ENCODE measurements around the gene SULT2A1.
"Not testable (repeated sequence)": the region's sequence is repeated elsewhere in the genome, so short reads cannot be mapped to it uniquely, and the experiment has no call there.

The SULT2A1 gene

GRCh38 chr19:47885067-47885463, 1.1 kb downstream of the SULT2A1 start:
- no peak for TF ChIP-seq CTCF (IDR thresholded peaks at IDR 0.05; ENCODE audit: control extremely low read depth, extremely low read depth, low read depth, missing control alignments)
- CTCF ChIA-PET: no interaction called here
- DNase-seq (ENCODE audit: extremely low spot score): no peak
- POLR2A ChIA-PET: no interaction called here

- POLR2A ChIA-PET: no interaction called here
- CTCF ChIA-PET: no interaction called here
These were observed 3.2 kb downstream of the SULT2A1 start for GRCh38 chr19:47882890-47883289.

GRCh38 chr19:47881757-47882156, 4.4 kb downstream of the SULT2A1 start:
- no peak for TF ChIP-seq CTCF (IDR thresholded peaks at IDR 0.05; ENCODE audit: control extremely low read depth, extremely low read depth, low read depth, missing control alignments)
- no peak for DNase-seq (ENCODE audit: extremely low spot score)
- ChIA-PET POLR2A (no interaction called here), CTCF (interaction anchor here (0.9 kb wide), 1 partner anchor 13 kb away, joined by 4 read pairs; no protein-coding TSS in a partner anchor)

More at GRCh38 chr19:47882890-47883289, 3.2 kb downstream of the SULT2A1 start:
- DNase-seq (ENCODE audit: extremely low spot score): no peak
- TF ChIP-seq CTCF (IDR thresholded peaks at IDR 0.05; ENCODE audit: control extremely low read depth, extremely low read depth, low read depth, missing control alignments): no peak

GRCh38 chr19:47879385-47879784, 6.7 kb downstream of the SULT2A1 start:
- DNase-seq (ENCODE audit: extremely low spot score); POLR2A ChIA-PET: not testable (repeated sequence)
- CTCF ChIA-PET: interaction anchor here (1.5 kb wide), 1 partner anchor 11 kb away, joined by 6 read pairs; no protein-coding TSS in a partner anchor

- POLR2A ChIA-PET: interaction anchor here (0.6 kb wide), 1 partner anchor 221 kb away, joined by 10 read pairs; no protein-coding TSS in a partner anchor
- CTCF ChIA-PET: no interaction called here
- TF ChIP-seq CTCF (IDR thresholded peaks at IDR 0.05; ENCODE audit: control extremely low read depth, extremely low read depth, low read depth, missing control alignments): no peak
- DNase-seq (ENCODE audit: extremely low spot score): no peak
These were observed 7.2 kb downstream of the SULT2A1 start for GRCh38 chr19:47878906-47879305.

- CTCF ChIA-PET: interaction anchor here (0.9 to 3.4 kb wide), 4 partner anchors 9 to 100 kb away, joined by 3 to 10 read pairs (median 4); no protein-coding TSS in a partner anchor
These were observed 20.9 kb downstream of the SULT2A1 start for GRCh38 chr19:47865166-47865565.

More at GRCh38 chr19:47865166-47865565, 20.9 kb downstream of the SULT2A1 start:
- no peak for TF ChIP-seq CTCF (IDR thresholded peaks at IDR 0.05; ENCODE audit: control extremely low read depth, extremely low read depth, low read depth, missing control alignments)
- DNase-seq (ENCODE audit: extremely low spot score): no peak
- POLR2A ChIA-PET: interaction anchor here (0.6 kb wide), 1 partner anchor 226 kb away, joined by 3 read pairs; no protein-coding TSS in a partner anchor

All from GM10248 (cell line).